SJSA1 (cell line): ENCODE measurements around the gene VARS1. TPM values are rescaled to one million over a fixed set of nuclear protein-coding genes. Genes with fewer than 3 reads are reported as not detected.
"Not testable (repeated sequence)": the region's sequence is repeated elsewhere in the genome, so short reads cannot be mapped to it uniquely, and the experiment has no call there.

ENCODE experiments used
- DNase-seq, 2 experiments: peaks; one replicate each; pipeline ENCODE4 v3.0.0-alpha.2; 2015 to 2020; ENCODE audit warnings: low spot score in 2 of 2, low read depth in 1 of 2
- H3K27ac ChIP-seq: fragments of 250-450 bp; sonication (Bioruptor Pico); 2 replicates; pipeline ENCODE4 v1.5.1; 2020; ENCODE audit warnings: mild to moderate bottlenecking, moderate library complexity
- H3K27me3 ChIP-seq: fragments of 250-450 bp; sonication (Bioruptor Pico); replicated peaks from 2 replicates; pipeline ENCODE4 v1.5.1; 2020; ENCODE audit warnings: mild to moderate bottlenecking, moderate library complexity
- H3K36me3 ChIP-seq: fragments of 250-450 bp; sonication (Bioruptor Pico); 2 replicates; pipeline ENCODE4 v1.5.1; 2020; ENCODE audit warnings: mild to moderate bottlenecking
- H3K4me1 ChIP-seq: fragments of 250-450 bp; sonication (Bioruptor Pico); replicated peaks from 2 replicates; pipeline ENCODE4 v1.6.1; 2021; ENCODE audit warnings: mild to moderate bottlenecking
- H3K4me3 ChIP-seq: fragments of 250-450 bp; sonication (Bioruptor Pico); 2 replicates; pipeline ENCODE4 v1.5.1; 2020; ENCODE audit warnings: mild to moderate bottlenecking
- H3K9me3 ChIP-seq: fragments of 250-450 bp; sonication (Bioruptor Pico); replicated peaks from 2 replicates; pipeline ENCODE4 v1.5.1; 2020; ENCODE audit warnings: mild to moderate bottlenecking
- total RNA-seq: library from RNA; depleted of rRNA; stranded (reverse); fragments of >200 nt; shearing (Covaris generic); gene quantifications from 2 replicates; pipeline ENCODE4 v1.2.3, GENCODE V29; 2014

Gene VARS1
- total RNA-seq, 1 experiment from 2014 or later = 39.5 TPM

DNA sequence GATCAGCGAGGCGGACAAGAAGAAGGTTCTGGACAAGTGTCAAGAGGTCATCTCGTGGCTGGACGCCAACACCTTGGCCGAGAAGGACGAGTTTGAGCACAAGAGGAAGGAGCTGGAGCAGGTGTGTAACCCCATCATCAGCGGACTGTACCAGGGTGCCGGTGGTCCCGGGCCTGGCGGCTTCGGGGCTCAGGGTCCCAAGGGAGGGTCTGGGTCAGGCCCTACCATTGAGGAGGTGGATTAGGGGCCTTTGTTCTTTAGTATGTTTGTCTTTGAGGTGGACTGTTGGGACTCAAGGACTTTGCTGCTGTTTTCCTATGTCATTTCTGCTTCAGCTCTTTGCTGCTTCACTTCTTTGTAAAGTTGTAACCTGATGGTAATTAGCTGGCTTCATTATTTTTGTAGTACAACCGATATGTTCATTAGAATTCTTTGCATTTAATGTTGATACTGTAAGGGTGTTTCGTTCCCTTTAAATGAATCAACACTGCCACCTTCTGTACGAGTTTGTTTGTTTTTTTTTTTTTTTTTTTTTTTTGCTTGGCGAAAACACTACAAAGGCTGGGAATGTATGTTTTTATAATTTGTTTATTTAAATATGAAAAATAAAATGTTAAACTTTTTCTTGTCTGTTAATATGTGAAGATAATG lies 34.2 kb upstream of the VARS1 start:
- no peaks in the 10 kb centered on the region for H3K9me3 ChIP-seq
- no peak overlapping the region for H3K27ac ChIP-seq
- H3K4me3 ChIP-seq = peak overlapping the region; percentile 44
- DNase-seq = peak in 1 of 2 experiments; percentile 65
- no peaks in the 10 kb centered on the region for H3K27me3 ChIP-seq
- peaks cover 20% of the 10 kb centered on the region for H3K4me1 ChIP-seq
- peaks cover 7% of the 10 kb centered on the region for H3K36me3 ChIP-seq

- H3K36me3 ChIP-seq = peaks cover 7% of the 10 kb centered on the region
- peak within 1 kb of the TSS; percentile 49 for H3K27ac ChIP-seq
- DNase-seq = peak; percentile 100
- peaks cover 22% of the 10 kb centered on the region for H3K4me1 ChIP-seq
- no peaks in the 10 kb centered on the region for H3K27me3 ChIP-seq
- H3K4me3 ChIP-seq = peak within 1 kb of the TSS; percentile 57
- no peaks in the 10 kb centered on the region for H3K9me3 ChIP-seq
These were observed 31.9 kb upstream of the VARS1 start, which contains the start of gene HSPA1B for GRCh38 chr6:31827286-31828079. Gene HSPA1B (plus strand): TSS chr6:31827738. CDS start chr6:31827951, 213 bp downstream.

DNA sequence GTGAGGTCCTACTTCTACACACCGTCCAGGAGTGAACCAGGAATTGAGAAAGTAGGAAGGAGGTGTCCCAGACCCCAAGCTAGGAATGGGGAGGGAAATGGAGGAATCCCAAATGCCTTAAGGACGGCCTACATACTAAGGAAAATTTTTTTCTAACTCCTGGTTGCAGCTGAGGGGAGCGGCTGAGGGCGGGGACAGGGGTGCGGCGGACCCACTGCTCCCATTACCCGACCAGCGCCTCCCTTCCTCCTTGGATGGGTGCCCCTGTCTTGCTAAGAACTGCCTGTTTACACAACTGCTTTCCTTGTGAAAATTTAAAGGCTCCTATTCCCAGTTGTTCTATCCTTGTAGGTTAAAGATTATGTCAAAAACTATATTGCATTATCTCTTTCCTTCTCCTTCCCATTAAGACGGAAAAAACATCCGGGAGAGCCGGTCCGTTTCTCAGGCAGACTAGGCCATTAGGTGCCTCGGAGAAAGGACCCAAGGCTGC lies 31.3 kb upstream of the VARS1 start:
- Histone ChIP-seq H3K36me3 (peaks cover 7% of the 10 kb centered on the region), H3K4me1 (peaks cover 23% of the 10 kb centered on the region), H3K4me3 (peak overlapping the region; percentile 57), H3K9me3 (no peaks in the 10 kb centered on the region), H3K27ac (peak overlapping the region; percentile 49), H3K27me3 (no peaks in the 10 kb centered on the region)
- DNase-seq = peak in 1 of 2 experiments; percentile 73

DNA sequence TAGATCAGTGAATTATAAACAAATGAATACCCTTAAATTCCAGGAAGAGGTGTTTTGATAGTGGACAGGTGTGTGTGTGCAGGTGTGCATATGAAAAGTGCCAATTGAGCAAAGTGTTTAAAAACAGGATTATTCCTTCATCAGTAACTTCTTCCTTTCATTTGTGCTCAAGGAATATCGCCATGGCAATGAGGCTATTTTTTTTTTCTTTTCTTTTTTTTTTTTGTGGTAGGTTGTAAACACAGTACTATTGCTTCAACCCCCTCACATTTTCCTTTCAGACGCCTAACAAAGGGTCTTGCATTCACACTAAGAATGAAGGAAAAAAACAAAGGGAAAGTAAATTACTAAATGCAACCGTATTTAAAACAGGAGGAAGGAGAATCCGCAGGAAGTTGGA lies 30.0 kb upstream of the VARS1 start:
- no peak for DNase-seq
- Histone ChIP-seq H3K27ac (no peak overlapping the region), H3K36me3 (peaks cover 4% of the 10 kb centered on the region), H3K4me3 (no peak overlapping the region), H3K9me3 (no peaks in the 10 kb centered on the region), H3K4me1 (peaks cover 31% of the 10 kb centered on the region), H3K27me3 (no peaks in the 10 kb centered on the region)

GRCh38 chr6:31823592-31824196 lies 28.1 kb upstream of the VARS1 start:
- Histone ChIP-seq H3K4me1 (peaks cover 37% of the 10 kb centered on the region), H3K36me3 (peaks cover 10% of the 10 kb centered on the region)
- H3K9me3 ChIP-seq, H3K4me3 ChIP-seq, H3K27me3 ChIP-seq, H3K27ac ChIP-seq, DNase-seq: not testable (repeated sequence)

DNA sequence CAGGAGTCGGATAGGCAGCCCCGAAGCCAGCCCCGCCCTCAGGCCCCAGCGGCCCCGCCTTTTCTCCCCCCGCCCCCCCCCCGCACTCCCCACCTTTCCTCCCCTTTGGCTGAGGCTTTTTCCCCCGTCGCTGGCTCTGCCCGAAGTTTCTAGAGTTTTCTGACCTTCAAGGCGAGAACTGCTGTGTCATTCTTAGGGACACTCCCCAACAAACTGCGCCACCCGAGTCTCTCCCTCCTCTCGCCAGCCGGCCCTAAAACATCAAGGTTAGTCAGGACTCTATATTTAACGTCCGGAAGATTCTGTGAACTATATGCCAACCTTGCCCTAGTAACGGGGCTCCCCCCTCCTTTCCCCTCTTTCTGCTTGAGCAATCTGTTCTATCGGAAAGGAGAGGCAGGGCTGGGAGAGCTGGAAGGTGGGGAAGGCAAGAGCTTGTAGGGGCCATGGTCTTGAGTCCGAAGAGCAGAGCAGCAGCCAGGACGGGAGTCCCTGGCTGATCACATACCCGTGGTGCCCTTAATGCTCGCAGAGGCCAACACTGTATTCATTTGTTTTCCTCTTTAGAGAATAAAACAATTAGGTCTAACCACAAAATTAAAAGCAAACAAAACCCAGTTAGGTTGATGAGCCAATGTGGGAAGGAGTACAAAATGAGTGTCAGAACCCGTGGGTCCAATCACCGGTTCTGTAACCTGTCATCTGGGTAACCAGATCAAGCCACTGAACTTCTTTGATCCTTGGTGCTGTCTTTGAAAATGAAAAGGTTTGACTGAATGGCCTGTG lies 26.7 kb upstream of the VARS1 start:
- Histone ChIP-seq H3K27me3 (no peaks in the 10 kb centered on the region), H3K4me1 (peaks cover 49% of the 10 kb centered on the region), H3K27ac (peak overlapping the region; percentile 85), H3K9me3 (no peaks in the 10 kb centered on the region), H3K36me3 (peaks cover 13% of the 10 kb centered on the region), H3K4me3 (peak overlapping the region; percentile 42)
- DNase-seq = peak; percentile 80 to 87

DNA sequence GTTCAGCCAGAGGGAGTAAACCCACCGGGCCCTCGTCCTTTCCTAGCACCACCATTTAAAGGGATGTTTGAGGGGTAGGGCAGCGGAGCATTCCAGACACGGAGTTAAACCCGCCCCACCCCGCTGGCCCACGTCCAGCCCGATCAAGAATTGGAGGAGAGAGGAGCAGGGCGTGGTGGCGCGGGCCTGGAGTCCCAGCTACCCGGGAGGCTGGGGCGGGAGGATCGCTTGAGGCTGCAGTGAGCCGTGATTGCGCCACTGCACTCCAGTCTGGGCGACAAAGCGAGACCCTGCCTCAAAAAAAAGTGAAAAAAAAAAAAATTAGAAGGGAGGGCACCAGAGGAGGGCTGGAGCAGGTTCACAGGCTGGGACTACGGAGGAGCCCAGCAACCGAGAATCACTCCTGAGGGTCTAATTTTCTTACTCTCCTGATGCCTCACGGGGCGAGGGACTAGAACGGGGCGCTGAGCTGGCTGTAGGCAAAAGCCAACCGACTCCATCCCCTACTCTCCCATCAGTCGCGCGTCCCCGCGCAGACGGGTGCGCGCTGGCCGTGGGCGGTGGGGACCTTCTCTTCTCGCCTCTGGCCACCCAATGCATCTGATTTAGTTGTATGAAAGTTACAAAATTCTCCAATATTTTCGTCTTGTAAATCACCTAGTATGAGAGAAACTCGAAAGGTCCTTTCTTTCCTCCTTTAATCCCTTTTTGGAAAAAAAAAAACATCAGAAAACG lies 25.9 kb upstream of the VARS1 start:
- peak; percentile 58 to 80 for DNase-seq
- Histone ChIP-seq H3K4me1 (peaks cover 45% of the 10 kb centered on the region), H3K27ac (peak overlapping the region; percentile 85), H3K27me3 (no peaks in the 10 kb centered on the region), H3K36me3 (peaks cover 13% of the 10 kb centered on the region), H3K9me3 (no peaks in the 10 kb centered on the region), H3K4me3 (peak overlapping the region; percentile 42)

GRCh38 chr6:31820399-31820798 lies 24.8 kb upstream of the VARS1 start:
- not testable (repeated sequence) for DNase-seq, H3K9me3 ChIP-seq, H3K4me3 ChIP-seq, H3K27ac ChIP-seq, H3K27me3 ChIP-seq
- Histone ChIP-seq H3K4me1 (peaks cover 42% of the 10 kb centered on the region), H3K36me3 (peaks cover 13% of the 10 kb centered on the region)

GRCh38 chr6:31819871-31820299 lies 24.3 kb upstream of the VARS1 start:
- Histone ChIP-seq H3K27me3 (no peaks in the 10 kb centered on the region), H3K9me3 (no peaks in the 10 kb centered on the region), H3K4me3 (no peak overlapping the region), H3K4me1 (peaks cover 42% of the 10 kb centered on the region), H3K27ac (no peak overlapping the region), H3K36me3 (peaks cover 13% of the 10 kb centered on the region)
- DNase-seq = no peak

DNA sequence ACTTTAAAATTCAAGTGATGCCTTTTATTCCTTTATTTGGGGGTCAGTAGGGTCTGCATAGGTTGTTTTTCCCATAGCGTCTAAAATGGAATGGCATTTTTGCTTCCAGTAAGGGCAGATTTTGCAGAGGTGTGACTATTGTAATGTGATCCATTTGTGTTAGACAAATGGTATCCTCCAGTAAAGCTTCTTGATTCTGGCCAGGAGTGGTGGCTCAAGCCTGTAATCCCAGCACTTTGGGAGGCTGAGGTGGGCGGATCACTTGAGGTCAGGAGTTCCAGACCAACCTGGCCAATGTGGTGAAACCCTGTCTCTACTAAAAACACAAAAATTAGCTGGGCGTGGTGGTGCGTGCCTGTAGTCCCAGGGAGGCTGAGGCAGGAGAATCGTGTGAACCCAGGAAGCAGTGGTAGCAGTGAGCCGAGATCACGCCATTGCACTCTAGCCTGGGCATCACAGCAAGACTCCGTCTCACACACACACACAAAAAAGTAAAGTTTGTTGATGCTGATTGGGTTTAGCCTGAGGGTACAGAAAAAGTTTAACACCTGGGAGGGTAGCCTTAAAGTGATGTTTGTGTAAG lies 22.5 kb upstream of the VARS1 start:
- peaks cover 49% of the 10 kb centered on the region for H3K4me1 ChIP-seq
- DNase-seq, H3K27ac ChIP-seq, H3K27me3 ChIP-seq, H3K9me3 ChIP-seq: not testable (repeated sequence)
- peaks cover 13% of the 10 kb centered on the region for H3K36me3 ChIP-seq
- H3K4me3 ChIP-seq = peak overlapping the region; percentile 6; the same call in 1 of the 2 replicates

DNA sequence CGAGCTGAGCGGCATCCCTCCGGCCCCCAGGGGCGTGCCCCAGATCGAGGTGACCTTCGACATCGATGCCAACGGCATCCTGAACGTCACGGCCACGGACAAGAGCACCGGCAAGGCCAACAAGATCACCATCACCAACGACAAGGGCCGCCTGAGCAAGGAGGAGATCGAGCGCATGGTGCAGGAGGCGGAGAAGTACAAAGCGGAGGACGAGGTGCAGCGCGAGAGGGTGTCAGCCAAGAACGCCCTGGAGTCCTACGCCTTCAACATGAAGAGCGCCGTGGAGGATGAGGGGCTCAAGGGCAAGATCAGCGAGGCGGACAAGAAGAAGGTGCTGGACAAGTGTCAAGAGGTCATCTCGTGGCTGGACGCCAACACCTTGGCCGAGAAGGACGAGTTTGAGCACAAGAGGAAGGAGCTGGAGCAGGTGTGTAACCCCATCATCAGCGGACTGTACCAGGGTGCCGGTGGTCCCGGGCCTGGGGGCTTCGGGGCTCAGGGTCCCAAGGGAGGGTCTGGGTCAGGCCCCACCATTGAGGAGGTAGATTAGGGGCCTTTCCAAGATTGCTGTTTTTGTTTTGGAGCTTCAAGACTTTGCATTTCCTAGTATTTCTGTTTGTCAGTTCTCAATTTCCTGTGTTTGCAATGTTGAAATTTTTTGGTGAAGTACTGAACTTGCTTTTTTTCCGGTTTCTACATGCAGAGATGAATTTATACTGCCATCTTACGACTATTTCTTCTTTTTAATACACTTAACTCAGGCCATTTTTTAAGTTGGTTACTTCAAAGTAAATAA lies 21.8 kb upstream of the VARS1 start:
- DNase-seq, H3K27me3 ChIP-seq, H3K9me3 ChIP-seq, H3K27ac ChIP-seq: not testable (repeated sequence)
- H3K36me3 ChIP-seq = peaks cover 13% of the 10 kb centered on the region
- peaks cover 42% of the 10 kb centered on the region for H3K4me1 ChIP-seq
- H3K4me3 ChIP-seq = peak overlapping the region; percentile 6; the same call in 1 of the 2 replicates
